ENCODE results near the gene FAM184A. TPM values are rescaled to one million over a fixed set of nuclear protein-coding genes. Genes with fewer than 3 reads are reported as not detected.

The FAM184A gene
- total RNA-seq, 4 donors from 2014 or later = 19.3 to 37.1 (median 21.3) TPM

GRCh38 chr6:119030759-119031158 lies 47.7 kb downstream of the FAM184A start:
- WGBS, 2 donors = 96 to 98% methylated on average over 2 of the region's 2 CpGs
- no peak overlapping the region for H3K27ac ChIP-seq
- no peak for TF ChIP-seq POLR2A (IDR thresholded peaks at IDR 0.05)
- TF ChIP-seq CTCF (IDR thresholded peaks at IDR 0.05) = no peak
- no peaks in the 10 kb centered on the region for H3K9me3 ChIP-seq
- H3K4me3 ChIP-seq (replicated peaks in 1 of 3) = no peak overlapping the region
- intact Hi-C loops (cut with DNase I) = no loop called here
- H3K27me3 ChIP-seq = no peaks in the 10 kb centered on the region
- no peak for DNase-seq
- no peaks in the 10 kb centered on the region for H3K36me3 ChIP-seq
- peaks cover 0 to 10% of the 10 kb centered on the region in 2 donors for H3K4me1 ChIP-seq

GRCh38 chr6:119028091-119028490 lies 50.4 kb downstream of the FAM184A start:
- Histone ChIP-seq H3K4me1 (no peaks in the 10 kb centered on the region), H3K4me3 (replicated peaks in 1 of 3) (no peak overlapping the region), H3K27ac (no peak overlapping the region), H3K9me3 (no peaks in the 10 kb centered on the region), H3K36me3 (no peaks in the 10 kb centered on the region), H3K27me3 (no peaks in the 10 kb centered on the region)
- 74% methylated on average over 2 of the region's 2 CpGs for WGBS, 2 donors
- DNase-seq = no peak
- TF ChIP-seq CTCF (IDR thresholded peaks at IDR 0.05) (no peak), POLR2A (IDR thresholded peaks at IDR 0.05) (no peak)
- intact Hi-C loops (cut with DNase I) = no loop called here

- Histone ChIP-seq H3K4me3 (replicated peaks in 1 of 3) (no peak overlapping the region), H3K4me1 (no peaks in the 10 kb centered on the region), H3K36me3 (no peaks in the 10 kb centered on the region), H3K9me3 (no peaks in the 10 kb centered on the region), H3K27me3 (no peaks in the 10 kb centered on the region), H3K27ac (no peak overlapping the region)
- intact Hi-C loops (cut with DNase I) = no loop called here
- no peak for DNase-seq
- no peak for TF ChIP-seq POLR2A (IDR thresholded peaks at IDR 0.05)
- no peak for TF ChIP-seq CTCF (IDR thresholded peaks at IDR 0.05)
- WGBS, 2 donors = 52 to 55% methylated on average over 3 of the region's 3 CpGs
Measured at GRCh38 chr6:119027465-119027864, 51.0 kb downstream of the FAM184A start.

GRCh38 chr6:119026822-119027221 lies 51.6 kb downstream of the FAM184A start:
- TF ChIP-seq POLR2A (IDR thresholded peaks at IDR 0.05) (no peak), CTCF (IDR thresholded peaks at IDR 0.05) (no peak)
- no peaks in the 10 kb centered on the region for H3K27me3 ChIP-seq
- no peak overlapping the region for H3K27ac ChIP-seq
- no peaks in the 10 kb centered on the region for H3K9me3 ChIP-seq
- DNase-seq = no peak
- H3K4me1 ChIP-seq = no peaks in the 10 kb centered on the region
- intact Hi-C loops (cut with DNase I) = no loop called here
- WGBS, 2 donors = 90% methylated on average over 3 of the region's 3 CpGs
- H3K4me3 ChIP-seq (replicated peaks in 1 of 3) = no peak overlapping the region
- no peaks in the 10 kb centered on the region for H3K36me3 ChIP-seq

- H3K4me1 ChIP-seq = no peaks in the 10 kb centered on the region
- H3K36me3 ChIP-seq = no peaks in the 10 kb centered on the region
- TF ChIP-seq POLR2A (IDR thresholded peaks at IDR 0.05) (no peak), CTCF (IDR thresholded peaks at IDR 0.05) (no peak)
- H3K9me3 ChIP-seq = no peaks in the 10 kb centered on the region
- H3K4me3 ChIP-seq (replicated peaks in 1 of 3) = no peak overlapping the region
- H3K27me3 ChIP-seq = no peaks in the 10 kb centered on the region
- WGBS, 2 donors = 80 to 84% methylated on average over 2 of the region's 2 CpGs
- no peak for DNase-seq
- intact Hi-C loops (cut with DNase I) = no loop called here
- no peak overlapping the region for H3K27ac ChIP-seq
Measured at GRCh38 chr6:119025793-119026192, 52.7 kb downstream of the FAM184A start.
